CD4-positive, alpha-beta T cell treated with Interleukin-17A for 1 hour (primary cell): ENCODE measurements around the gene ZNF888.
"Not testable (repeated sequence)": the region's sequence is repeated elsewhere in the genome, so short reads cannot be mapped to it uniquely, and the experiment has no call there.

ENCODE experiments used
- DNase-seq: peaks from one replicate; pipeline ENCODE4 v3.0.0-alpha.2; 2020

ZNF888 gene

GRCh38 chr19:52941523-52941922 lies 18.3 kb upstream of the ZNF888 start:
- DNase-seq = not testable (repeated sequence)

- not testable (repeated sequence) for DNase-seq
Observed at GRCh38 chr19:52940905-52941304, 17.7 kb upstream of the ZNF888 start.

- DNase-seq = no peak
Observed at GRCh38 chr19:52938761-52939160, 15.5 kb upstream of the ZNF888 start.

GRCh38 chr19:52936954-52937325 lies 13.7 kb upstream of the ZNF888 start:
- DNase-seq = no peak

- no peak for DNase-seq
Observed at GRCh38 chr19:52936151-52936953, 13.1 kb upstream of the ZNF888 start.

- DNase-seq = no peak
Observed at GRCh38 chr19:52935434-52935833, 12.2 kb upstream of the ZNF888 start.

GRCh38 chr19:52924641-52925040 lies 1.4 kb upstream of the ZNF888 start:
- not testable (repeated sequence) for DNase-seq

- no peak for DNase-seq
Observed at GRCh38 chr19:52923778-52924593, 758 bp upstream of the ZNF888 start.

GRCh38 chr19:52917531-52917930 lies 5.7 kb downstream of the ZNF888 start:
- no peak for DNase-seq

- no peak for DNase-seq
Observed at GRCh38 chr19:52910648-52911047, 12.6 kb downstream of the ZNF888 start.

GRCh38 chr19:52904052-52904780 lies 19.0 kb downstream of the ZNF888 start:
- not testable (repeated sequence) for DNase-seq

GRCh38 chr19:52901842-52902241 lies 21.4 kb downstream of the ZNF888 start:
- DNase-seq = no peak

GRCh38 chr19:52898596-52898995 lies 24.6 kb downstream of the ZNF888 start:
- DNase-seq = not testable (repeated sequence)

GRCh38 chr19:52898101-52898500 lies 25.1 kb downstream of the ZNF888 start:
- DNase-seq = no peak

- peak; percentile 93 for DNase-seq
Observed at GRCh38 chr19:52897138-52897935, 25.9 kb downstream of the ZNF888 start, which contains the start of gene ZNF320. TSS of gene ZNF320 (minus strand) at chr19:52897635. CDS start at chr19:52890255, 7,380 bp downstream.

- no peak for DNase-seq
Observed at GRCh38 chr19:52896431-52897137, 26.6 kb downstream of the ZNF888 start.

- DNase-seq = no peak
Observed at GRCh38 chr19:52891336-52891735, 31.9 kb downstream of the ZNF888 start.

- no peak for DNase-seq
Observed at GRCh38 chr19:52889931-52890330, 33.3 kb downstream of the ZNF888 start.

- no peak for DNase-seq
Observed at GRCh38 chr19:52889076-52889475, 34.2 kb downstream of the ZNF888 start.

GRCh38 chr19:52880895-52881389 lies 42.3 kb downstream of the ZNF888 start:
- DNase-seq = no peak

GRCh38 chr19:52872996-52873395 lies 50.2 kb downstream of the ZNF888 start:
- not testable (repeated sequence) for DNase-seq
